Stimulated activated CD8-positive, alpha-beta memory T cell treated with anti-CD3 and anti-CD28 coated beads, Interleukin-2, amount 100 ng/mL, for 48 hours (primary cell): ENCODE results near the gene ABCB4.

Experiments used
- DNase-seq, 2 donors: peaks; one replicate each; pipeline ENCODE4 v3.0.0-alpha.2; 2020; ENCODE audit warnings: low read depth in 2 of 2

ABCB4 gene

GRCh38 chr7:87424075-87424474 is 51.4 kb downstream of the ABCB4 start:
- no peak for DNase-seq

- no peak for DNase-seq
Observed at GRCh38 chr7:87420173-87420572, 55.3 kb downstream of the ABCB4 start.

GRCh38 chr7:87416682-87417587 is 58.5 kb downstream of the ABCB4 start:
- peak; percentile 17 to 23 for DNase-seq

- DNase-seq = no peak
Observed at GRCh38 chr7:87414794-87415188, 60.7 kb downstream of the ABCB4 start.

- DNase-seq = no peak
Observed at GRCh38 chr7:87413951-87414793, 61.3 kb downstream of the ABCB4 start.

- DNase-seq = no peak
Observed at GRCh38 chr7:87413029-87413428, 62.5 kb downstream of the ABCB4 start.

- no peak for DNase-seq
Observed at GRCh38 chr7:87411186-87411585, 64.3 kb downstream of the ABCB4 start.

GRCh38 chr7:87404674-87405073 is 70.8 kb downstream of the ABCB4 start:
- no peak for DNase-seq

GRCh38 chr7:87398446-87398845 is 77.0 kb downstream of the ABCB4 start:
- DNase-seq = no peak

GRCh38 chr7:87395442-87396020 is 79.9 kb downstream of the ABCB4 start:
- no peak for DNase-seq

- no peak for DNase-seq
Observed at GRCh38 chr7:87391020-87391701, 84.3 kb downstream of the ABCB4 start.

- DNase-seq = no peak
Observed at GRCh38 chr7:87380905-87381304, 94.6 kb downstream of the ABCB4 start.

- DNase-seq = no peak
Observed at GRCh38 chr7:87375662-87376435, 99.6 kb downstream of the ABCB4 start.

- no peak for DNase-seq
Observed at GRCh38 chr7:87370660-87371180, 104.8 kb downstream of the ABCB4 start.

GRCh38 chr7:87369216-87369615 is 106.3 kb downstream of the ABCB4 start:
- no peak for DNase-seq

GRCh38 chr7:87364246-87364645 is 111.2 kb downstream of the ABCB4 start:
- DNase-seq = no peak

GRCh38 chr7:87363342-87363741 is 112.1 kb downstream of the ABCB4 start:
- no peak for DNase-seq

- DNase-seq = no peak
Observed at GRCh38 chr7:87361320-87361719, 114.2 kb downstream of the ABCB4 start.

- DNase-seq = no peak
Observed at GRCh38 chr7:87359366-87359765, 116.1 kb downstream of the ABCB4 start.

- DNase-seq = no peak
Observed at GRCh38 chr7:87356448-87356847, 119.0 kb downstream of the ABCB4 start.

- no peak for DNase-seq
Observed at GRCh38 chr7:87354749-87355148, 120.7 kb downstream of the ABCB4 start.
